ENCODE results near the gene ZNF503.

DNA sequence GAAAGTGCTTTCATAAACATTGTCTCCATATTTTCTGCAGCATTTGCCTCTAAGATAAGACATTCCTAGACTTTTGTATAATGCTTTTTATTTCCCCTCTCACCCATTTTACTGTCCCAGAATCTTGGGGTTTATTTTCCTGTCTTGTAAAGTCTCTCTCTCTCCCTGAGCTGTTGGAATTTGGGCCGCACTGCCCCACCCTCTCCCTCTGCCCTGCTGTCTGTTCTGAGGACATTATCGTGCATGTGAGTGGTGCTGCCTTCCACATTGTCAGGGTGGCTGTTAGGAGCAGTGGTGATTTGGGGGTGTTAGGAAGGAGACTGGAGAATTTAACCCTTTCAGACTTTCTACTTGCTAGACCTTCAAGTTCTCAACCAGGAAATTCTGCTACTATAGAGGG is 46.6 kb upstream of the ZNF503 start:
- TF ChIP-seq, protein P1, sequence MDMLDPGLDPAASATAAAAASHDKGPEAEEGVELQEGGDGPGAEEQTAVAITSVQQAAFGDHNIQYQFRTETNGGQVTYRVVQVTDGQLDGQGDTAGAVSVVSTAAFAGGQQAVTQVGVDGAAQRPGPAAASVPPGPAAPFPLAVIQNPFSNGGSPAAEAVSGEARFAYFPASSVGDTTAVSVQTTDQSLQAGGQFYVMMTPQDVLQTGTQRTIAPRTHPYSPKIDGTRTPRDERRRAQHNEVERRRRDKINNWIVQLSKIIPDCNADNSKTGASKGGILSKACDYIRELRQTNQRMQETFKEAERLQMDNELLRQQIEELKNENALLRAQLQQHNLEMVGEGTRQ (IDR thresholded peaks at IDR 0.05; ENCODE audit: low read length): no peak
- TF ChIP-seq TAF1 (IDR thresholded peaks at IDR 0.05; ENCODE audit: low read depth, low read length): no peak
